HepG2 (cell line): ENCODE measurements around the gene IKZF3. TPM values are rescaled to one million over a fixed set of nuclear protein-coding genes. Genes with fewer than 3 reads are reported as not detected.

Experiments used
- ARID5B ChIP-seq: IDR thresholded peaks from 2 replicates; pipeline ENCODE4 v1.4.0; 2020; ENCODE audit warnings: mild to moderate bottlenecking, missing genetic modification reagents
- ATF1 ChIP-seq: IDR thresholded peaks from 2 replicates; pipeline ENCODE4 v1.6.1; 2016; ENCODE audit warnings: mild to moderate bottlenecking, control low read depth
- BCL3 ChIP-seq: sonication (generic); formaldehyde crosslinking; IDR thresholded peaks from 2 replicates; pipeline ENCODE4 v1.5.1; 2020; ENCODE audit warnings: mild to moderate bottlenecking, missing genetic modification reagents, moderate library complexity
- DR1 ChIP-seq: sonication (generic); formaldehyde crosslinking; IDR thresholded peaks from 2 replicates; pipeline ENCODE4 v1.8.0; 2021; ENCODE audit warnings: mild to moderate bottlenecking, missing genetic modification reagents, inconsistent platforms
- IKZF4 ChIP-seq: sonication (generic); formaldehyde crosslinking; IDR thresholded peaks from 2 replicates; pipeline ENCODE4 v1.5.1; 2020; ENCODE audit warnings: borderline replicate concordance, mild to moderate bottlenecking, low read depth, missing genetic modification reagents; ENCODE audit errors: not compliant biosample characterization
- MAFK ChIP-seq, 2 experiments: IDR thresholded peaks in 1 of 2; conservative IDR thresholded peaks in 1 of 2; 2 replicates each; pipeline ENCODE4 v1.6.1; 2011; ENCODE audit warnings: improper control_type of control experiment in 2 of 2, low read length in 2 of 2
- NFE2 ChIP-seq: sonication (generic); formaldehyde crosslinking; IDR thresholded peaks from 2 replicates; pipeline ENCODE4 v1.4.0; 2020; ENCODE audit warnings: missing genetic modification reagents
- PCBP1 ChIP-seq: fragments of 200-400 bp; formaldehyde crosslinking; IDR thresholded peaks from 2 replicates; pipeline ENCODE4 v1.6.1; 2017; ENCODE audit warnings: mild to moderate bottlenecking, low read depth, low read length, borderline replicate concordance
- STAG1 ChIP-seq: sonication (generic); formaldehyde crosslinking; IDR thresholded peaks from 2 replicates; pipeline ENCODE4 v1.4.0; 2020; ENCODE audit warnings: missing genetic modification reagents
- ZBTB2 ChIP-seq: sonication (generic); formaldehyde crosslinking; IDR thresholded peaks from 2 replicates; pipeline ENCODE4 v1.8.0; 2022; ENCODE audit warnings: low read depth, missing genetic modification reagents
- ZHX2 ChIP-seq, 2 experiments: sonication (generic) in 1 of 2; formaldehyde crosslinking in 1 of 2; IDR thresholded peaks; 2 replicates each; pipeline versions ENCODE4 v1.6.1 to v1.9.0; 2014 to 2022; ENCODE audit warnings: antibody characterized with exemption in 1 of 2, borderline replicate concordance in 1 of 2, inconsistent platforms in 1 of 2, low read depth in 1 of 2, missing genetic modification reagents in 1 of 2
- ZNF331 ChIP-seq: sonication (generic); formaldehyde crosslinking; IDR thresholded peaks from 2 replicates; pipeline ENCODE4 v1.4.0; 2020; ENCODE audit warnings: missing genetic modification reagents
- ZNF598 ChIP-seq: sonication (generic); formaldehyde crosslinking; IDR thresholded peaks from 2 replicates; pipeline ENCODE4 v1.5.1; 2020; ENCODE audit warnings: mild to moderate bottlenecking, missing genetic modification reagents, borderline replicate concordance
- ZSCAN22 ChIP-seq: sonication (generic); formaldehyde crosslinking; IDR thresholded peaks from 2 replicates; pipeline ENCODE4 v1.4.0; 2020; ENCODE audit warnings: mild to moderate bottlenecking, missing genetic modification reagents
- polyA plus RNA-seq, 8 experiments: library from polyadenylated mRNA; depleted of rRNA in 3 of 8; stranded (reverse) in 7 of 8; unstranded in 1 of 8; fragments of >200 nt; fragmentation: Illumina TruSeq in 4 of 8; extraction: Trizol in 4 of 8; gene quantifications; 2 replicates each; pipeline versions ENCODE4 v1.2.1 to v1.2.3, GENCODE V29; 2011 to 2016; ENCODE audit warnings: low read depth in 4 of 8, missing spikeins in 1 of 8, mixed read lengths in 1 of 8; ENCODE audit not compliant: insufficient read depth in 1 of 8
- total RNA-seq, 5 experiments: library from RNA; depleted of rRNA; stranded (reverse); fragments of >200 nt; fragmentation: Illumina TruSeq; extraction: Trizol; gene quantifications; 2 replicates each; pipeline ENCODE4 v1.2.3, GENCODE V29; 2016; ENCODE audit warnings: low read depth in 1 of 5

IKZF3 gene
- total and polyA plus RNA-seq, 2 of the 13 experiments (the other 11 are each of a cell fraction or from before 2014, with no cell fraction given): not detected

GRCh38 chr17:39738983-39739884, 124.9 kb downstream of the IKZF3 start (continued):
- TF ChIP-seq NFE2 (CRISPR knock-in tag) (no peak), ZSCAN22 (no peak), BCL3 (CRISPR knock-in tag) (peak; percentile 83), DR1 (peak; percentile 52; the same call in 1 of the 2 replicates), ZNF598 (CRISPR knock-in tag) (no peak; the same call in 1 of the 2 replicates), ZBTB2 (CRISPR knock-in tag) (no peak; the same call in 1 of the 2 replicates), ZHX2 (IDR thresholded peaks at IDR 0.05; ENCODE audit: low read depth) (peak; percentile 9), ZHX2 (CRISPR knock-in tag; IDR thresholded peaks at IDR 0.05; ENCODE audit: borderline replicate concordance) (no peak; the same call in 1 of the 2 replicates), IKZF4 (CRISPR knock-in tag) (peak; percentile 45), PCBP1 (peak; percentile 90; the same call in 1 of the 2 replicates), STAG1 (peak; percentile 23; the same call in 1 of the 2 replicates), ATF1 (no peak), ZNF331 (CRISPR knock-in tag) (no peak; the same call in 1 of the 2 replicates), MAFK (conservative IDR thresholded peaks at IDR 0.05 in 1 of 2, IDR thresholded peaks at IDR 0.05 in 1 of 2; ENCODE audit: low read length in 2 of 2) (no peak), ARID5B (CRISPR knock-in tag) (peak; percentile 75)
